ENCODE measurements around the gene OPRL1.

Gene OPRL1

GRCh38 chr20:64139199-64140060 lies 59.5 kb downstream of the OPRL1 start:
- in situ Hi-C loops (cut with MboI; ENCODE audit: low sequenced_read_pairs), result no loop called here

- in situ Hi-C loops (cut with MboI; ENCODE audit: low sequenced_read_pairs), result no loop called here
Observed at GRCh38 chr20:64140061-64140931, 60.4 kb downstream of the OPRL1 start.

- in situ Hi-C loops (cut with MboI; ENCODE audit: low sequenced_read_pairs), result no loop called here
Observed at GRCh38 chr20:64140956-64141355, 61.1 kb downstream of the OPRL1 start.

GRCh38 chr20:64142590-64142989 lies 62.7 kb downstream of the OPRL1 start:
- in situ Hi-C loops (cut with MboI; ENCODE audit: low sequenced_read_pairs), result no loop called here

GRCh38 chr20:64143018-64143801 lies 63.3 kb downstream of the OPRL1 start:
- in situ Hi-C loops (cut with MboI; ENCODE audit: low sequenced_read_pairs), result no loop called here

- in situ Hi-C loops (cut with MboI; ENCODE audit: low sequenced_read_pairs), result no loop called here
Observed at GRCh38 chr20:64144144-64144912, 64.4 kb downstream of the OPRL1 start.

- in situ Hi-C loops (cut with MboI; ENCODE audit: low sequenced_read_pairs), result no loop called here
Observed at GRCh38 chr20:64145458-64146300, 65.8 kb downstream of the OPRL1 start.

- in situ Hi-C loops (cut with MboI; ENCODE audit: low sequenced_read_pairs), result no loop called here
Observed at GRCh38 chr20:64146301-64146935, 66.5 kb downstream of the OPRL1 start.

- in situ Hi-C loops (cut with MboI; ENCODE audit: low sequenced_read_pairs), result no loop called here
Observed at GRCh38 chr20:64146936-64147477, 67.1 kb downstream of the OPRL1 start.

- in situ Hi-C loops (cut with MboI; ENCODE audit: low sequenced_read_pairs), result no loop called here
Observed at GRCh38 chr20:64148581-64148980, 68.7 kb downstream of the OPRL1 start.

GRCh38 chr20:64149141-64149540 lies 69.3 kb downstream of the OPRL1 start:
- in situ Hi-C loops (cut with MboI; ENCODE audit: low sequenced_read_pairs), result no loop called here

- in situ Hi-C loops (cut with MboI; ENCODE audit: low sequenced_read_pairs), result no loop called here
Observed at GRCh38 chr20:64149809-64150560, 70.1 kb downstream of the OPRL1 start.
